Neutrophil (primary cell): Measurements from ENCODE around the gene CNTN4.

Experiments
- H3K27ac ChIP-seq: fragments of 200-600 bp; sonication (generic); 2 replicates; pipeline ENCODE4 v1.5.1; 2016; ENCODE audit warnings: mild to moderate bottlenecking, moderate library complexity
- H3K27me3 ChIP-seq: fragments of 200-600 bp; sonication (generic); 2 replicates; pipeline ENCODE4 v1.6.0; 2016; ENCODE audit warnings: mild to moderate bottlenecking
- H3K36me3 ChIP-seq: fragments of 200-600 bp; sonication (generic); 2 replicates; pipeline ENCODE4 v1.5.1; 2017
- H3K4me1 ChIP-seq, 2 experiments: fragments of 200-600 bp in 1 of 2; sonication (generic) in 1 of 2; 1 replicate in 1 of 2; 2 replicates in 1 of 2; pipeline versions ENCODE4 v1.5.1 to v1.6.1; 2013 to 2016; ENCODE audit warnings: low read depth in 1 of 2, low read length in 1 of 2, mild to moderate bottlenecking in 1 of 2, moderate library complexity in 1 of 2; ENCODE audit not compliant: control insufficient read depth in 1 of 2, insufficient read depth in 1 of 2
- H3K4me3 ChIP-seq, 2 experiments: fragments of 200-600 bp in 1 of 2; sonication (generic) in 1 of 2; 1 replicate in 1 of 2; 2 replicates in 1 of 2; pipeline ENCODE4 v1.5.1; 2013 to 2016; ENCODE audit warnings: low read depth in 1 of 2, low read length in 1 of 2, mild to moderate bottlenecking in 1 of 2, moderate library complexity in 1 of 2
- H3K9me3 ChIP-seq: fragments of 200-600 bp; sonication (generic); 2 replicates; pipeline ENCODE4 v1.5.1; 2016
- TF ChIP-seq, protein P1 (sequence below): fragments of 200-600 bp; sonication (generic); IDR thresholded peaks from 2 replicates; pipeline ENCODE4 v1.5.1; 2016; ENCODE audit warnings: antibody characterized with exemption

The CNTN4 gene

DNA sequence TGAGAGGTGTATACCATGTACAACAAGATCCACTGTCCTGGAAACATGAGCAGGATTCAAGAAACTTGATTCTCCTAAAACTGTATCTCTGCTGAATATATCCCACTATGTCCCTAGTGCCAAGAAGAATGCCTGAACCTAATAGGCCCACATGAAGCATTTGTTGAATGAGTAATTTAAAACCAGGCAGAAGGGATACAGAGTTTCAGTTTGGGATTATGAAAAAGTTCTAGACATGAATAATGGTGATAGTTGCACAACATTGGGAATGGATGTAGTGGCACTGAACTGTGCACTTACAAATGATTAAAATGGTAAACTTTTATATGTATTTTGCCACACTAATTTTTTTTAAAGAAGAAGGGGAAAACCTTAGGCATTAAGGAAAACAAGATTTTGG is 750.4 kb downstream of the CNTN4 start:
- Histone ChIP-seq H3K36me3 (no peaks in the 10 kb centered on the region), H3K4me3 (no peak overlapping the region), H3K27ac (no peak overlapping the region), H3K4me1 (no peaks in the 10 kb centered on the region), H3K9me3 (no peaks in the 10 kb centered on the region), H3K27me3 (no peaks in the 10 kb centered on the region)
- TF ChIP-seq, protein P1, sequence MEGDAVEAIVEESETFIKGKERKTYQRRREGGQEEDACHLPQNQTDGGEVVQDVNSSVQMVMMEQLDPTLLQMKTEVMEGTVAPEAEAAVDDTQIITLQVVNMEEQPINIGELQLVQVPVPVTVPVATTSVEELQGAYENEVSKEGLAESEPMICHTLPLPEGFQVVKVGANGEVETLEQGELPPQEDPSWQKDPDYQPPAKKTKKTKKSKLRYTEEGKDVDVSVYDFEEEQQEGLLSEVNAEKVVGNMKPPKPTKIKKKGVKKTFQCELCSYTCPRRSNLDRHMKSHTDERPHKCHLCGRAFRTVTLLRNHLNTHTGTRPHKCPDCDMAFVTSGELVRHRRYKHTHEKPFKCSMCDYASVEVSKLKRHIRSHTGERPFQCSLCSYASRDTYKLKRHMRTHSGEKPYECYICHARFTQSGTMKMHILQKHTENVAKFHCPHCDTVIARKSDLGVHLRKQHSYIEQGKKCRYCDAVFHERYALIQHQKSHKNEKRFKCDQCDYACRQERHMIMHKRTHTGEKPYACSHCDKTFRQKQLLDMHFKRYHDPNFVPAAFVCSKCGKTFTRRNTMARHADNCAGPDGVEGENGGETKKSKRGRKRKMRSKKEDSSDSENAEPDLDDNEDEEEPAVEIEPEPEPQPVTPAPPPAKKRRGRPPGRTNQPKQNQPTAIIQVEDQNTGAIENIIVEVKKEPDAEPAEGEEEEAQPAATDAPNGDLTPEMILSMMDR: no peak

DNA sequence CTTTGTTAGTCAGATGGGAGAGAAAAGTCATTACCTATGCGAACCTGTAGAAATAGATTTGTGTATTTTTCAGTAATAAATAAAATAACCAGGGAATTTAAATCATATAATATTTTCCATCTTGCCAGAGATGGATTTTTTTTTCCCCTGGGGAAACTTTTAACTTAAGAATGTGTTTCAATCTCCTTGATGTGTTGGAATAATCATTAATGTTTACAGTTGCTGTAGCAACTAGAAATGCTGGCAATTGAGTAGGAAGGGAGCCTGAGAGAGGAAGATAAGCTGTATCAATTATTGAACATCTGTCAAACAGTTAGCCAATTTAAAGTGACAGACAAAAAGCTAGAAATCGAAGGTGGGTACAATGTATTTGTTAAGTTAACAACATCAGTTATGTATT is 752.0 kb downstream of the CNTN4 start:
- H3K4me3 ChIP-seq: no peak overlapping the region
- H3K27me3 ChIP-seq: no peaks in the 10 kb centered on the region
- H3K27ac ChIP-seq: no peak overlapping the region
- no peaks in the 10 kb centered on the region for H3K9me3 ChIP-seq
- H3K36me3 ChIP-seq: no peaks in the 10 kb centered on the region
- TF ChIP-seq, protein P1: no peak
- no peaks in the 10 kb centered on the region for H3K4me1 ChIP-seq

DNA sequence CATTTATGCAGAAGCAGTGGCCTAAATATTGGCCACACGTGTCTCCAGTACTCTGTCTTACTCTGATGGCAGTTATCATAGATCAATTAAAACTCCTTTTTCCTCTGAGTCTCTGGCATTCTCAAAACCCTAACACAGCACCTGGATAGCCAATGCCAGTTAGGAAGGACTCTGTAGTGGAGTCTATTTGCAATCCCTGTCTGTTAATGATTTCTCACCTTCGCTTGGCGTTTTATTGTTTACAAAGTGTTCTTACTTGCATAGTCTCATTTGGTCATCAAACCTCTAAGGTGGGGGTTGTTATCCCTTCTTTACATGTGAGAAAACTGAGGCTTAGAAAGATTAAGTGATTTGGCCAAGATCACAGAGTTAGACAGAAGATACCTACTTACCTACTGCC is 752.7 kb downstream of the CNTN4 start:
- H3K4me3 ChIP-seq: no peak overlapping the region
- no peaks in the 10 kb centered on the region for H3K27me3 ChIP-seq
- H3K9me3 ChIP-seq: no peaks in the 10 kb centered on the region
- TF ChIP-seq, protein P1: no peak
- no peaks in the 10 kb centered on the region for H3K4me1 ChIP-seq
- H3K27ac ChIP-seq: no peak overlapping the region
- no peaks in the 10 kb centered on the region for H3K36me3 ChIP-seq

- Histone ChIP-seq H3K27me3 (no peaks in the 10 kb centered on the region), H3K27ac (no peak overlapping the region), H3K9me3 (no peaks in the 10 kb centered on the region), H3K36me3 (no peaks in the 10 kb centered on the region), H3K4me3 (no peak overlapping the region), H3K4me1 (no peaks in the 10 kb centered on the region)
- TF ChIP-seq, protein P1: no peak
Measured at GRCh38 chr3:2851835-2852234, 753.2 kb downstream of the CNTN4 start.

GRCh38 chr3:2853651-2854050 is 755.0 kb downstream of the CNTN4 start:
- Histone ChIP-seq H3K9me3 (no peaks in the 10 kb centered on the region), H3K4me1 (no peaks in the 10 kb centered on the region), H3K27me3 (no peaks in the 10 kb centered on the region), H3K27ac (no peak overlapping the region), H3K36me3 (no peaks in the 10 kb centered on the region), H3K4me3 (no peak overlapping the region)
- TF ChIP-seq, protein P1: no peak
